ENCODE measurements around the gene ARHGEF6.
"Not testable (repeated sequence)": the region's sequence is repeated elsewhere in the genome, so short reads cannot be mapped to it uniquely, and the experiment has no call there.

ARHGEF6 gene

DNA sequence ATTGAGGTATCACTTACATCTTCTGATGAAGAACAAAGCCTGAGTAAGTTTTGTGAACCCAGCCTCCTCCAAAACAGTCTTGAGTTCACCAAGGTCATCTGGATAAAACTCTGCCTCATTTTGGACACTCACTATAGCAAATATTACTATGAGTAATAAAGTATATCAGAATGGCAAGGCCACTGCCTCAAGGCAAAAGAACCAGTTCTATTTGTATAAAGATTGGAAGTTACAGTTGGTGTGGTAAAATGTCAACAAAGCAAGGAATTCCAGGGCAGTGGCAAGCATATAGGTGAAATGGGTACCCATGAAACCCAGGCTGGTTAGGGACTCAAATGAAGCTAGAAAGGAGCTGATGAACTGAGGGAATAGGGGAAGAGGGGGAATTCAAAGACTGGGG is 2.4 kb upstream of the ARHGEF6 start:
- DNase-seq: no peak

DNA sequence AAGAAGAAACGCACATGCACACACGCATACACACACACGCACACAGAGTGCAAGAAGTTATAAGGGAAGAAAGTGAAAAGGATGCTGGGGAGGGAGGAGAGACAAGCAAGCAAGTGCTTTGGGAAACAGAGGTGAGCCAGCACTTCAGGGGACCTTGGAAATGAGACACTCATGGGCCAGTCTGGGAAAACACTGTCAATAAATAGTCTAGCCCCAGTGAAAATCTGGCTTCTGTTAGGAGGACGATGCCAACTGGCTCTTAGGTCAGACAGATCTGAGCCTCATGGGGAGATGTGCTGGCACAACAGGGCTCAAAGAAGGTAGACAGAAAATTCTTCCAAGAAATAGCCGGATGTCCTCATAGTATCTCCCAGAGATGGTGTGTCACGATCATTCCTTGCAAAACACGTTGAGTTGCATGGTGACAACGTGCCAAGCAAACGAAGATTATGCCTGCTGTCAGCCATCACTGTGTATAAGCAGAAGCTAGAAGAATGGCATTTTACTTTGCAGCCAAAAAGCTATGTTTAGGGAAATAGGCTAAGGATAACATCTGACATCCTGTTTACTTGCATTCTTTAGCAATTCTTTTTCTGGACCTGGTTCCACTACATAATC is 557 bp upstream of the ARHGEF6 start:
- no peak for DNase-seq

DNA sequence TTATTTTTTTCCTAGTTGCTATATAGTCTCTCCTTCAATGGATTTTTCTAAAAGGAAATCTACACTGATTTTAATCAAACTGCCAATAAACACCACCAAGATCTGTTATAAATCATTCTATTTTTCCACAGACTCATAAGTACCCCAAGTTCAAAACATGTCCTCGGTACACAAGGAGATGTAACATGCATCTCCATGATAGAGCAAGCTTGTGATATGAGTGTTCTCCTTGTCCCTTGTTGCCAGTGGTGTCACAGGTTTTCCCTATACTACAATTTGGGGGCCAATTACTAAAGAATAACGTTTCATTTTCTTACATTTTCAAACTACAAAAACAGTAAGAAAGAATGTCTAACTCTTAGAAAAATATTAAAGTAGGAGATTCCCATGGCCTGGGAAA is 491 bp downstream of the ARHGEF6 start:
- DNase-seq: no peak

DNA sequence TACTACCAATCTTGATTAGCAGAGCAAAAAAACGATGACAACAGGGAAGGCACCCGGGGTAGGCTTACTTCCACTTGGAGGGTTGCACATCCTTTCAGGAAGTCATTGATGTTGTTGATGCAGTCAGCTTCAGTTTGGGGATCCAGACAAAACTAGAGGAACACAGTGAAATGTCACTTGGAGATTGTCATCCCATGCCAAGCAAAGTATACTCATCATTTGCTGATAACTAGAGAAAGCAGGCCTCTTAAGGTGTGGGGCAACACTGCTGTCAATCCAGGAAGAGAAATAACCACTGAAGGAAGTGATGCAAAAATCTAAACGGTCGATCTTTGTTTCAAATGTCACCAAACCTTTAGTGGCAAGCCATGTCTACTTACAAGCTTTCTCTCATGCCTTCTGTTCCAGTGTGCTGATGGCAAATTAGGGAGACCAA is 1.4 kb downstream of the ARHGEF6 start:
- DNase-seq: no peak

DNA sequence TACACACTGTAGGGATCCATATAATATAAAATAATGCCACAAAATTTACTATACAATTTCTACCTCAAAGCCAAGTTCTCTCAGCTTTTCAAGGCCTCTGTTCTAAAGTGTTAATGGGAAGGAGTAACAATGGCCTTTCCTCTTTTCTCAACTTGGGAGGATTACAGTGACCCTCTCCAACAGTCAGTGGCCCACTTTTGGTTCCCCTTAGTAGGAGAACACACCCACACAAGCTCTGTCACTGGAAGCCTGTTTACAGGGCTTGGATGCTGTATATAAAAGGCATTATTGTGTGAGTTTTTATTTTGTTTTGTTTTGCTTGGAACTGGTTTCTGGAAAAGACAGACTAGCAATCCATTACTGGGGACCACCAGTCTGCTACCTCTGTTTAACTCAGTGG is 1.8 kb downstream of the ARHGEF6 start:
- no peak for DNase-seq

DNA sequence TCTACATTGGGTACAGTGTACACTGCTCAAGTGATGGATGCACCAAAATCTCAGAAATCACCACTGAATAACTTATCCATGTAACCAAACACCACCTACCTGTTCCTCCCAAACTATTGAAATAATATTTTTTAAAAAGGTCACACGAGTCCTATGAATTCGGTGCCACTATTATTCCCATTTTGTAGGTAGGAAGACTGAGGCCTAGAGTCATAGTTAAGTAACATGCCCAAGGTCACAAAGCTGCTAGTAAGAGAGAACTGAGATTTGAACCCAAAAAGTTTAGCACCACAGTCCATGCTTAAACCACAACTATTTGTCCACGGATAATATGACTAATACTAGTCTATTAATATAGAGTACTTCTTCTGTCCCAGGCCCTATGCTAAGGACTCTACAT is 2.7 kb downstream of the ARHGEF6 start:
- no peak for DNase-seq

DNA sequence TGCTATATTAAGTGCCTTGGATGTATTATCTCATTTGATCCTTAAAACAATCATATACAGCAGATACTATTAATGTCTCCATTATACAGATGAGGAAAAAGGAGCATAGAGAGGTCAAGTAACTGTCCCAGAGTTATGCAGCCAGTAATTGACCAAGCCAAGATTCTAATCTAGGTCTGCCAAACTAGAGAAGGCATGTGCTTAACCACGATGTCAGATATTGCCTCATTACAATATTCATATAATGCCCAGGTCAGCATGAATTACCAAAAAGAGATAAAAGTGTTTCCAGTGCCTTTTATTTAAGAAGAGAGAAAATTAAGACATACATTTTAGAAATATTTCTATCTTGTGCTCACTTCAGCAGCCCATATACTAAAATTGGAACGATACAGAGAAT is 7.1 kb downstream of the ARHGEF6 start:
- DNase-seq: no peak

DNA sequence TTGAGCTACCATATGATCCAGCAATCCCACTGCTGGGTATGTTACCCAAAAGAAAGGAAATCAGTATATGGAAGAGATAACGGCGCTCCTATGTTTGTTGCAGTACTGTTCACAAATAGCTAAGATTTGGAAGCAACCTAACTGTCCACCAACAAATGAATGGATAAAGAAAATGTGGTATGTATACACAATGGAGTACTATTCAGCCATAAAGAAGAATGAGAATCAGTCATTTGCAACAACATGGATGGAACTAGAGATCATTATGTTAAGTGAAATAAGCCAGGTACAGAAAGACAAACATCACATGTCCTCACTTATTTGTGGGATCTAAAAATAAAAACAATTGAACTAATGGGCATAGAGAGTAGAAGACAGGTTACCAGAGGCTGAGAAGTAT is 8.9 kb downstream of the ARHGEF6 start:
- not testable (repeated sequence) for DNase-seq

DNA sequence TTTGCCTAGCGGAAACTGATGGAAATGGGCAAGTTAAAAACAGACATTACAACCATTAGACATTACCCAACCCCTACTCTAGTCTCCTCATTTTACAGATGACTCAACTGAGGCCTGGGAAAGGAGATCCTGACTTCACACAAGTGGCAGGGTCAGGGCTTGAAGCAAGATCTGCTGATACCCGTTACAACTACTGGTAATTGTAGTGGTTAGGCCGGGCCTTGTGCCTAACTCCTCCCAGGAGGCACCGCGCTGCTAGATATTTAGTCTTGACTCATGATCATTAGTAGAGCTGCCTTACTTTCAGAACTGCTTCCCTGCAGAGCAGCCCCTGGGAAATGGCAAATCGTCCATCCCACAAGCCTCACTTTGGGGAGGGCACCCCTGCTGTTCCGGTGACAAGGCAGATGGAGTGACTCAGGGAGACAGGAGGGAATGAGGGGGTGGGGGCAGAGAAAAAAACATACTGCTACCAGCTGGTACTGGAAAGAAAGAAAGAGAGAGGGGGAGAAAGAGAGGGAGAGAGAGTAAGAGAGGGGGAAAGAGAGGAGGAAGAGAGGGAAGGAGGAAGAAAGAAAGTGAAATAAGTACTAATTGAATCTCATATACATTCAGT is 12.2 kb downstream of the ARHGEF6 start:
- DNase-seq: peak; percentile 48

DNA sequence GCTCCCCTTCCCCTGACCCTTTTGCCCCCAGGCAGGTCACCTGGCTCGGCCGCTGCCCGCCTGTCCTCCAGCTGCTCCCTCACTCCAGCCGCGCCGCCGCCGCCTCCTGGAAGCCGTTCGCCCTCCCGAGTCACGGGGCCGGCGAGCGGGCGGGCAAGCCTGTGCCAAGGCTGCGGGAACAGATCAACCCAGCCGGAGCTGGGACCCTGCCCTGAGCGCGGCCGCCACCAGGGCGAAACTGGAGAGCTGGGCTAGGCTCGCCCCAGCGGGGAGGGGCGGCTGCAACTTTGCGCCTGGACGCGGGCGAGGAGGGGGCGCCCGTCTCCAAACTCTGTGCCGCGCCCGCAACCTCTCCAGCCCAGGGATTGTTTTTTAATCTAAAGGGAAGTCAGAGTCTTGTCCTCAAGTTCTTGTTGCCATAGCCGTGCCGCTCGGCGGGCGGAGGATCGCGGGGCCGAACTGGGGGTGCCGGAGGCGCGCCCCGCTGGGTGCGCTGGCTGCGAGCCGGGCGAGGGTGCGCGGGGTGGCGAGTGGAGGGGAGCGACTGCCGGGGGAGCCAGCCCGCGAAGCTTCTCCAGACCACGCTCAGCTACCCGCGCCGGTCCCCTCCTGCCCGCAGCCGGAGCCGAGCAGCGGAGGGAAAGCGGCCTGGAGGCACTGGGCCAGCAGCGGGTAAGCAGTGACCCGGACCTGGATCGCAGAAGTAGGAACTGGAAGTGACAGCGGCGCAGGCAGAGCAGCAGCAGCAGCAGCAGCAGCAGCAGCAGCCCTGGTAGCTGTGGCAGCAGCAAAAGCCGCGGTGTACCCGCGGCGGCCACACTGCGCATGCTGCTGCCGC is 13.4 kb downstream of the ARHGEF6 start:
- no peak for DNase-seq

DNA sequence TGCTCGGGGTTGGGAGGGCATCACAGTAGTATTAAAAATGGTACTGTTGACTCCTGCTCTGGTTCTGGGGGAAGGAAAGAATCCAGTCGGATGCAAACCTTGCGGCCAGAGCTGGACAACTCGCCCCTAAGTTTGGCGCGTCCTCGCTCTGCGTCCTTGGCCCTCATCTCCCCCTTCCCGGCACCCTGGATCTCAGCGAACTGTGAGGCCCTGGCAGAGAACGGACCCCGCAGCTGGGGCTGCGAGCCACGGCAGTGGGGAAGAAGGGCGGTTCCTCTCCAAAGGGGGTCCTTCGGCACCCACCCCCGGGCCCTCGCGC is 14.0 kb downstream of the ARHGEF6 start:
- no peak for DNase-seq

DNA sequence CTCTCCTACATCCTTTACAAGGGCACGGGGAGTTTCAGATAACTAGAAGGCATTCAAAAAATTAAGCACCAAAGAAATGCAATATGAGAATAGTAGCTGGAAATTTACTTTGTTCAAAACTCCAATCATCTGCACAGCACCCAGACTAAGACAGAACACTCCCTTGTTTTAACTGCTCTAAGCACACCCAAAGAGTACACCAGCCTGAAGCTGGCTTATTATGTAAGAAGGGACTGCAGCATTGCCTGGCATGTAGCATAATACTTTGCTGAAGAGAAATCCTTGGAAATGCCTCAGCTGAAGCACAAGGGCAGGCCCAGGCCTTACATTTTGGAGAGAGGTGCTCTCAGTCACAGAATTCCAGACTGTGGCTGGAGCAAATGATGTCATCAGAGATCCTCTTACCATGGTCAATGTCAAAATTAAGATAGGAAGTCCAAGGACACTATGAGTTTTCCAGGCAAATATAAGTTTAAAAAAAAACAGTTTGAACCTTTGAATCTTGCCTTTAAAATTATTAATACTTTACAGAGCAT is 14.8 kb downstream of the ARHGEF6 start:
- DNase-seq: no peak

DNA sequence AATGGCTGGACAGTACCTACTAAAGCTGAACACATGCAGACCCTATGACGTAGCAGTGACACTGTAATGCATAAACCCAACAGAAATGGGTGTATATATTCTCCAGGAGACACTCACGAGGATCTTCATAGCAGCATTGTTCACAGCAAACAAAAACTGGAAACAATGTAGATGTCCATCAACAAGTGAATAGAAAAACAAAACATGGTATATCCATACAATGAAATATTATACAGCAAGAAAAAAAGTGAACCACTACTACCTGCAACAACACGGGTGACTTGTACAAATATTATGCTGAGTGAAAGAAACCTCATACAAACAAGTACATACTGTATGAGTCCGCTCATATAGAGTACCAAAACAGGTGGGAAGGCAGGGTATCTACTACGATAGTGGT is 16.5 kb downstream of the ARHGEF6 start:
- DNase-seq: no peak

DNA sequence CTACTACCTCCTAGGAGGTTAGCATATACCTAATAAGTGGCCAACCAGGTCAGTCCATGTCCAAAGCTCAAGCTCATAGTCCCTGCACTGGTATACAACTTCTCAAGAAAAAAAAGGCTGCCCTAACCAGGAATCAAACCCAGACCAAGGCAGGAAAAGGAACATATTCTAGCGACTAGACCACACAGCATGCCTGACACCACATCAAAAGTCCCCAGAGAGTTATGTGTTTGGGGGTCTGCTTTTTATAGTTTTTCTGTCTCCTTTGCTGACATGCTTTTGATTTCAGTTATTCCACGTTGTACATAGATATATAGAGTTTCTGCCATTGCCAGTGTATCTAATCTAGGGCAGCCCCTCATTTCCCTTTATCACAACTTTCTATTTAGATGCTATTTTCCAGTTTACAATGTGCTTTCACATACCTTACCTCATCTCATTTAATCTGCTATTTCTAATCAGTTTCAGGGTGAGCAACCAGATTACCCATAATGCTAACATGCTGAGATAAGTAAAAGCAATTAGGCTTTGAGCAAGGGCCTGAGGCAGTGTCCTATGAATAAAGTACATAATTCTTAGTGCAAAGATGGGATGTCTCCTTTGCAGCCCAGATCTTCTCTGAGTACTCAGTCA is 17.8 kb downstream of the ARHGEF6 start:
- DNase-seq: no peak

DNA sequence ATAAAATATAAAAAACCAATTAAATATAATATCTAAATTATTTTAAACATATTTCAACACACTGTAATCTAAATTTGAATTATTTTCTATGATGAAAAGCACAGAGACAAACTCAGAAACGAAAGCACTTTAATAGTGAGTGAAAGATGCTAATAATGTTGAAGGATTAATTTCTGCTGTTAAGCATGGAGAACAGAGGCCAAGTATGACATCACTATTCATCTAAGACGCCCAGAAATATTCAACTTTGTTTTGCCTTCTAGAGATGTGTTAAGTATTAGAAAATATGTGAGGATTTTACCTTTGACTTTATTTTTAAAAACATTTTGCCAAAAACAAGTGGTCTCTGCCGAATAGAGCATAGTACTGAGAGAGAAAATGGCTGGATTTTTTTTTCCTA is 19.3 kb downstream of the ARHGEF6 start:
- DNase-seq: no peak

DNA sequence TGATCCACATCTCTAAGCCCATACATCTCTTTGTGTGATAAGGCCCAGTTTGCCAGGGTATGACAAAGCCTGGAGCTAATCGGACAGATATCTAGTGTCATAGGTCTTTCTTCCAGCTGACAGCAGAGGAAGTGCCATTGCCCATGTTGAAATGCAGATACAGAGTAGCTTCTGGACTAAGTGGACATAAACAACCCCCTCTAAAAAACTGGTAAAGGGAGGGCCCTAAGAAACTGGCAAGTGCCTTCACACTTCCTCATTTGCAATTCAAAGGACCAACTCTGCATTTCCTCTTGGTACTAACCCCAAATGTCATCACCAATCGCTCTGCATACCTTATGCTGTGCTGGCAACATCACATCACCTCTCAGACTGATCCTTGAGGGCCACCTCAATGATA is 20.8 kb downstream of the ARHGEF6 start:
- no peak for DNase-seq

DNA sequence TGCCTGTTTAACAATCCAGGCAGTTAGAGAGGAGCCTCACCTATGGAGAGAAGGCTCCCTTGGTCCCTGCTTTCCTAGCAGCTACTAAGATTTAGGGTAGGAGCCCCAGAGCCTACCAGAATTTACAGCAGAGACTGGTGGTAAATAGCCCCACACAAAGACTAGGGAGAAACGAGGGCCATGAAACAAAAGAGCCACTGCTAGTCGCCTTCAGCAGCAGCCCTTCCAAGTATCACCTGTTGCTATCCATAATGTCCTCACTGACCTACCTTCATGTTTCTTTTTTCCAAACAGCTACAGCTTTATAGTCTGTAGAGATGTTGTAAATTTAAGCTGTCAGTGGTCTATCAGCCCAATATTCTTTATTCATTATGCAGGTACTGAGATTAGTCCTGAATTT is 25.3 kb downstream of the ARHGEF6 start:
- DNase-seq: no peak

DNA sequence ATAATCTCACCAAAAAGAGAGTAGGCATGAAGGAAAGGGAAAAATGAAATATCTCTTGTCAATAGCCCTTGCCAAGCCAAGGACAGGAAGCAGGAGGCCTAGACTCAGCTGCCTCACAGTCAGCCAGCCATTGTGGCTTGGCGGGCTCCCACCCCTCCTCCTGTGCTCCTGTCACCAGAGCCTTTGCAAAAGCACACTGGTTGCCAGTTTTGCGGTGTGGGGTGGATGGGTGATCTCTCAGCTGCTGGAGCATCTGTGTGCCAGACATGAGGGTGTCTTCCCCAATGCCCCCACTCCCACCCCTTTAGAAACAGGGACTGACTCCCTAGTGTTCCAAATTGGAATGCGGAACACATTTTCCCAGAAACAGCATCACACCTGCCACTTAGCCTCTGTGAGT is 26.1 kb downstream of the ARHGEF6 start:
- no peak for DNase-seq

DNA sequence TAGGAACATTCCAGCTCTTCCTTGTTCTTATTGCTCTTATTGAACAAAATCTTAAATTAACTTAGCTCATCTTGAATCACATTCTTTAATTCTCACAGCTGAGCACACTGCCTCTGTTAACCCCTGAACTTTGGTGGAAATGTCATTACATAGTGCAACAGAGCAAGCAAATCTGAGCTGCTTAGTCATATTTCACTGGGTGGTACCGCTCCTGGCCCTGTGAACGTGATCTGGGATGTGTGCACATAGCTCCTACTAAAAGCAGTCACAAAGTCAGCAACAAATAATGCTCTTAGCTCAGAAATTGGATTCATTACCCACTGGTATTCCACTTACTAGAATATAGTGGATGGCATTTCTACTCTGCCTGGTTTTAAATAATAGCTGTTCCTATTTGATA is 27.9 kb downstream of the ARHGEF6 start:
- DNase-seq: no peak

DNA sequence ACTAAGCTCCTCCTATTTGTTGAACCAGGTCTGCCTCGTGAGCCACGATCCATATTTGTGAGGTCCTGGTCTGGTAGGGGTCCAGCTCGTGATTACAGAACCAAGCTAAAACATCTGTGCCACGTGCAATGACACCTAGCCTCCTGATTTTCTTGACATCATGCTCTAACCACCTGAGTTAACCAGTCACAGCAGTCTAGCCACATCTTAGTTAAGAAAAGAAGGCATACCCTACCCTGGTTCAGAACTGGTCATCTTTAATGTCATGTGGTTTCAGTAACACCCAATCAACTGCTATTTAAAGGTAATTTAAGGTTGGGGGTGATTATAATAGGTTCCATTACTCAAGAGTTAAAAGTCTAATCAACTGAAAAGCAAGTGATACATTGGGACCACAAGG is 28.4 kb downstream of the ARHGEF6 start:
- DNase-seq: no peak

DNA sequence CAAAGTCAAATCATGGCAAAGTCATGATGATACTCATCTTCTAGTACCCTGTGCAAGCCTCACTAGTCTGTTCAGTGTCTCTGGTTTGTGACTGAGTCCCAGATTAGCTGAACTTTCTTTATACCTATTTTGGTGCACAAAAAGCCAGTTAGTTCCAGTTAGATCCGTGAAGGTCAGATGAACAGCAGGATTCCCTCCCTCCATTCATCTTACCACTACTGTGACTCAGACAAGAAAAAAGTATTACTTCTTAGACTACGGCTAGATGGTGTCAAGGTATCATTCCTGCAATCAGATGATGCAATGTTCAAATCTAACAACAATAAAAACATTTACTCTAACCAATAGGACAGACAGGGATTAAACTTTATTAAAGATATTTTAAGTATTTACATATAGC is 30.4 kb downstream of the ARHGEF6 start:
- no peak for DNase-seq

DNA sequence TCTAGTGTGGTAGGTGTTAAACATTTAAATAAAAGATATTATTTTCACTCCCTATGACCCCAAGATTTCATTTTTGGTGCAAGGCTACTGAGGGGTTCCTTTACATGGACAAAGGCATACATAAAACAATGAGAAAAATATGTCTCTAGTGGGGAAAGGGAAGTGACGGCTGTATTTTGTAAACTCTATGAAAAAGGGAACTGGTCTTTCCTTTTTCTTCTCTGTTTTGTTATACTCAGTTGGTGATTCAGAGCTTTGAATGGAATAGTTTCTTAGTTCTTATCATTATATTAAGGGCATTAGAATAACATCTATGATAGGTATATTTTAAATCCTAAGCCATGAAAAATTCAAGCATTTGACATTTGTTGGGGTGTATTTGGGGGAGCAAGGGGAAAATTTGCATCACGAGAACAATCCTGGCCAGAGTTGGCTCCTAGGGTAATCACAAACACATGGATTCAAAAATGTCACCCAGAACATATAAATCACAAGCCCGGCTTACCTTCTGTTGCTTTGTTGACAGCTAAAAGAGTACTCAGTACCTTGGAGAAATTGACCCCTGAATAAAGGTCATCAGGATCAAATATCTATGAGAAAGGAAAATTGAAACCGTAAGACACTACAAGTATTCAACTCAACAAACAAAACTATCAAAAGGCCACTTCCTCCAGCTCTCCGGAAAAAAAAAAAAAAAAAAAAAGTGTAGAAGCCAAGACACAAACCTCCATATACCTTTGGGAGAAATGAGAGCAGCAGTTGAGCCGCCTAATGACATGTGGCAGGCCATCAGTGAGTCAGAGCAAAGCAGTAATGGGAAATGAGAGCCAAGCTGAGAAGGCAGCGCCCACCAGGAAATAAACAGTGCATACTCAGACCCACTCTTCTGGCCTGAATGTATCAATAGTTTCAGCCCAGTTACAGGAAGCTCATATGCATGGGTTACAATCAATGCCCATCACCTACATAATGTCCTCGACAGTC is 33.4 kb downstream of the ARHGEF6 start:
- DNase-seq: no peak

Measured in NCI-H226 (cell line).